Stimulated activated CD4-positive, alpha-beta T cell treated with anti-CD3 and anti-CD28 coated beads, Interleukin-1b, Interleukin-23, amount 100 ng/mL, for 4 hours (primary cell): ENCODE measurements around the gene SLC12A6.
A peak's percentile ranks its signal among the peaks of the same experiment; 100 is the strongest.

Experiments used
- DNase-seq, 2 donors: peaks; one replicate each; pipeline ENCODE4 v3.0.0-alpha.2; 2020; ENCODE audit warnings: low read depth in 2 of 2

SLC12A6 gene

DNA sequence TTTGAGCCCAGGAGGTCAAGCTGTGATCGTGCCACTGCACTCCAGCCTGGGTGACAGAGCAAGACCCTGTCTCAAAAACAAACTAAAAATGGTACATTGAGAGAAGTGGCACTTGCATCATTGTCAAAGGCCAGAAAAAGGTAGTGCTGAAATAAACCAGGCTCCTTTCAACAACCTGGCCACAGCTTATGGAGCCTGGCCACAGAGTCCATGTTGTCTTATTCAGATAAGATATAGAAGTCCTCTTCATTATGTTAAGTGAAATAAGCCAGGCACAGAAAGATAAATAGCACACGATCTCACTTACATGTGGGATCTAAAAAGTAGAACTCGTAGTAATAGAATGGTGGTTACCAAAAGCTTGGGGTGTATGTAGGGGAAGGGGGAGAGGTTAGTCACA lies 78.0 kb downstream of the SLC12A6 start:
- no peak for DNase-seq

DNA sequence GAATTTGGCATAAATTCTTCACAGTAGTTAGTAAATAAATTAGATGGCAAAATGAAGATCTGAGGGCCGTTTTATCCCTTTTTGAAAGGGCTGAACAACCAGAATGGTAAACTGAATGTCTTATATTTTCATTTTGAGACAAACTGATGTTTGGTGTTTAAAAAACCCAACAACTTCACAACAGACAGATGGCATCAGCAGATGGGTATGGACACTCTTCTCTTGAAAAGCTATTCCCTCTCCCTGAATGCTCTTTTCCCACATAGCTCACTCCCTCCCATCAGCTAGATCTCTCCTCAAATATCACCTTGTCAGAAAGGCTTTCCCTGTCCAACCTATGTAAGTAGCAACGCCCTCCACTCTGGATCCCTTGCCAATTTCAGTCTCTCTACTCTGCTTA lies 79.4 kb downstream of the SLC12A6 start:
- DNase-seq, result no peak

DNA sequence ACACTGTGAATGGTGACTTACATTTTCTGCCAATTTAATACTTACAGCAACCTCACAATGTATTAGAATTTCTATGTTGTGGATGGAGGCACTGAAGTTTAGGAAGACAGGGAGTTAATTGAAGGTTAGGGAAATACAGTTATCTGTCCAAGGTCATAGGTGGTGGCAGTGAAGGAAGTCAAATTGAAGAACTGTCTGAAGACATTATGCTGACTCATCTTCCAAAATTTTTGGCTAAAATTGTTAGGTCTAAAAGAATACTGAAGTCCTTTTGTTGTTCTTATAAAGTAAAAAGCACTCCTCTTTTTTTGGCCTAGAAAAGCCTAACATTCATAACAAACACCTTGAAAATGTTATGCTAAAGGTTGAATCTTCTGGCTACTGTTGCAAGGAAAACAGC lies 85.0 kb downstream of the SLC12A6 start:
- no peak for DNase-seq

DNA sequence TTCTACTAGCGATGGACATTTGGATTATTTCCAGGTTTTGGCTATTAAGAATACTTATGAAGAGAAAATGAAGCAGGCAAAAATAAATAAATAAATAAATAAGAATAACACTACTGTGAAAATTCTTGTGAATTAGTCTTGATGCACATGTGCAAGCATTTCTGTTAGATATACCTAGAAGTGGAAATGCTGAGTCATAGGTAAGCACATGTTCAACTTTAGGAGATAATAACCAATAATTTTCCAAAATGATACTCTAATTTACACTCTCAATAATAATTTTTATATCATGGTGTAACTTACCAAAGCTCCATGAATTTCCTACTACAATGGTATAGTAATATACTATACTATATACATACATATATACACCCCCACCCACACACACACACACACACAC lies 89.4 kb downstream of the SLC12A6 start:
- no peak for DNase-seq

DNA sequence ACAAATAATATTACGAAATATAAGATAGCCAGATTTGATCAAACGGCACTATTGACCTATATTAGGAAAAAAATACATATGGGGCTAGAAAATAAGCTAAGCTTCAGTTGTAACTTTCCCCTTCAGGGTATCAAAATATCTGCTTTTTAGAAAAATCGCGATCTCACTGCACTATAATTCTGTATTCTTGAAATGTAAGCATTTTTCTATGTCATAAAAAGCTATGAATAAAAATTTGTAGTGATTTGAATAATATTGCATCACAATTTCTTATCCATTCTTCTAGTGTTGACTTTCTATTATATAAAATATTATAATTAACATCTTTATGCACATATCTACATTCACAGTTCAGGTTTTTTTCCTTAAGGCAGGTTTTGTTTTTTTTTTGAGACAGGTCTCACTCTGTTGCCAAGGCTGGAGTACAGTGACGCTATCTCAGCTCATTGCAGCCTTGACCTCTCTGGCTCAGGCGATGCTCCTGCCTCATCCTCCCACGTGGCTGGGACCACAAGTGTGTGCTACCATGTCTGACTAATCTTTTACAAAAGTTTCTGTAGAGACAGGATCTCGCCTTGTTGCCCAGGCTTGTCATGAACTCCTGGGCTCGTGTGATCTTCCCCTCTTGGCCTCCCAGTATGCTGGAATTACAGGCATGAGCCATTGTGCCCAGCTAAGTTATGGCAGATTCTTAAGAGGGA lies 91.2 kb downstream of the SLC12A6 start:
- DNase-seq, result no peak

DNA sequence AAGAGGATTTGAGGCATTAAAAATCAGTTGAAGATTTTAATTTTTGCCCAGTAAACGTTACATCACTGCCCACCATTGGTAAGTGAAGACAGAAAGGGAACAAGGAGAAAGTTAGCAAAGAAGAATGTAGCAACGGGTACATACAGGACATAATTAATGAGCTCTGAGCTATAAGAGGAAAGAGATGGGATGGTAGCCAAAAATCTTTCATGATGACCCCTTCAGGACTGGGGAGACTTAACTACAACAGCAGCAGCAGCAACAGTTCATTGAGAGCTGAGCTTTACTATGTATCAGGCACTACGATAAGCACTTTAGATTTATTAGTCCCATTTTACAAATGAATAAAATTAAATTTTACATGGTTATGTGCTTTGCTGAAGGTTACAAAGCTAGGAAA lies 94.4 kb downstream of the SLC12A6 start:
- DNase-seq, result no peak

DNA sequence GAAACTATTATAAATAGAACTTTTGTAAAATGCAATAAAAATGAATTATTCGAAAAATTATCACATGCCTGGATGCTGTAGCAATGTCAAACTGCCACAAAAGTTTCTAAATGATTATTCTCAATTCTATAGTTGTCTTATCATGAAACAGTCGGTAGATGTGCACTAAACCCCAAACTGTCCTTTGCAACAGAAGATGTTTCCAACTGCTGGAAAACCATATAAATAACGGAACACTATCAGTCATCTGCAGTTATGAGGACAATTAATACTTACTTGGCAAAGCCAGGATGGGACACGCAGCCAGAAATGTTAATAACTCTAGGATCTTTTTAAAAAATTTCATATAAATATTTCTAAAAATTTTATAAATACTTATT lies 95.3 kb downstream of the SLC12A6 start:
- DNase-seq, result no peak

DNA sequence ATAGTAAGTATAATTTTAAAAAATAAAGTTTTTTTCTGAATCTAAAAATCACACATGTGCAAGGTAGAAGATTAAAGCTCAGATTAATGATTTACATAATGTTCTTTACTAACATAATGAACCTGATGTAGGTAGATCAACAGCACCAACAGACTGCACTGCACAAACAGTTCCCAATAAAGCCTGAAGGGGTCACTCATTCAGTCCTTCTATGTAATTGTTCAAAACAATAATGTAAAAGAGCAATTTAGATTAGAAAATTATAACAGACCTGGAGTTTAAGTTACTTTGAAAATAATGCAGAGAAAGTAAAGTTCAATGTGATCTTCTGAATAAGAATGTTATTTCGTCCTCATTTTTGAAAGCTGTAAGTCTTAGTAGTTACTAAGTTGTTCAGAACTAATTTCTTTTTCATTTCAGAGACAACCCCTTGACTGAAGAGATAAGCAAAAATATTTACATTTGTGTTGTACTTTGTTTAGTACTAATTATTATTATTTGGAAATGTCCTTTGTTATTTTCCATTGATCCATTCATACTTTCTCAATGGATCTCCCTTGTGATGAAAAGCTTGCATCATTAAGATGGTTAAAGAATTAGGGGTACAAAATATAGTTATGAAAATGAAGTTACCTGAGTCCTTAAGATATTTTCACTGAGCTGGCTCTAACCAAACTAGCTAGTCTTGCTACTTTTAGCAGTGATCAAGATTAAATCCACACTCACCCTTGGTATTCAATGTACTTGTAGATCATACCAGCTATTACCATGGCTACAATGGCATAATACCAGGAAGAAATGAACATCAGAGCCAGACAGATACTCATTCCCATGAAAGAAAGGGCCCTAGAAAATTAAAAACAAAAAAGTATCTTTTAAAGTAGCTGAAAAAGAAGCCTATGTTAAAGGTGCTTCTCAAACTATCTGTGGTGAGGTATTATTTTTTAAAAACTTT lies 95.9 kb downstream of the SLC12A6 start:
- DNase-seq, result peak in 1 of 2 donors; percentile 30

DNA sequence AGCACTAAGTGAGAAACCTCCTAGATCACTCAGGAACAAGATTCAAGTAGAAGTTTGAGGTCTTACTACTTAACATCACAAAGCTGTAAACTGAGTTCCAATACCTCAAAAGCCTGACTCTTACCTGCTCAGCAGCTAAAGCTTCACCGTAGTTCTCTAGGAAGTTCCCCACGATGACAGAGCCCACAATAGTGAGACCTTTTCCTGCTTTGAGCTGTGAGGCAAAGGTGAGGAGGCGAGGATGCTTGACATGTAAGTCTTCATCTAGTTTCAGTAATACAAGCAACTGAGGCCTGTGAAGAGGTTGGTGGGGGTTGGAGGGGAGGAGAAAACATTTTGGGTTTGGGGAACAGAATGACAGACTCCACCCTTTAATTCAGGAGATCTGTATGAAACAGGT lies 97.0 kb downstream of the SLC12A6 start:
- no peak for DNase-seq

DNA sequence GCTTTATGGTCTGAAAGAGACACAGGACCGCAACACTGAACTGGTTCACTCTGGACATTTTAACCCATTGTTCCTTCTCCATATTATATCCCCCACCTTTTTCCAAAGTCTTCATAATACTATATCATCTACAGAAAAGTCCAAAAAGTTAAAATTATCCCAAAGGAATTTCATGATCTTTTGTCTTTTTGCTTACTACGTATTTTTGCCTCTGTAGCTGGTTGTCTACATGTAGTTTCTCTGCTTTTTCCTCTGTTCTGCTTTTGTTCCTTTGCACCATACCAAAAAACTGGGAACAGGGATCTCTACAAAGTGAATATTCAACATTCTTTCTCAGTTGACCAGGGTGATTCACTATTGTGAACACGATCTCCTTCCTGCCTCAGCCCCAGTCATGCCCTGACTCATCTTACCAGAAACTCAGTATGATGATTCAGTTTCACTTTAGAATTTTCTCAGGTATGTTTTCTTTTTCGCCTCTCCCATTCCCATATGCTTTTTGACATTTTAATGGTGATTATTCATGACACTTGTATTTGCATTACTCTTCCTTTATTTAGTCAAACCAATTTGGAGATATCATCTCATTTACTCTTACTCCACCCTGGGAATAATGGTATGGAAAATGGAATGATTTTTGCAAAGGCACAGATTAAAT lies 98.3 kb downstream of the SLC12A6 start:
- no peak for DNase-seq

DNA sequence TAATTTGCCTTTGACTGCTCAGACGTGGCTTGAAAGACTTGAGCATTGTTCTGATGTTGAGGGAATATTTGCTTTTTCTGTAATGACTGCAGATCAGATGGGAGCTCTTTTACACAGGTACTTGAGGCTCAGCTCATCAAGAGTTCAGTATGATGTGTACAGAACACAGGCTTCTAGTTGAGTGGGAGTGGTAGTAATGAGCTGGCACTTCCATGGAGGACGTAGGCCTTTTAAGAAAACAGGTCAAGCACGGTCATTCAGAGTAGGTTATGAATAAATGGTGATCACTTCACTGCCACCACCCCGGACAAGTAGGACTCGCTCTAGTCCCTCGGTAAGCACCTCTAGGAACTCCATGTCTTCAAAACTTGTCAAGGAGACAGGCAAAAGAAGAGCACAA lies 104.0 kb downstream of the SLC12A6 start:
- DNase-seq, result no peak

DNA sequence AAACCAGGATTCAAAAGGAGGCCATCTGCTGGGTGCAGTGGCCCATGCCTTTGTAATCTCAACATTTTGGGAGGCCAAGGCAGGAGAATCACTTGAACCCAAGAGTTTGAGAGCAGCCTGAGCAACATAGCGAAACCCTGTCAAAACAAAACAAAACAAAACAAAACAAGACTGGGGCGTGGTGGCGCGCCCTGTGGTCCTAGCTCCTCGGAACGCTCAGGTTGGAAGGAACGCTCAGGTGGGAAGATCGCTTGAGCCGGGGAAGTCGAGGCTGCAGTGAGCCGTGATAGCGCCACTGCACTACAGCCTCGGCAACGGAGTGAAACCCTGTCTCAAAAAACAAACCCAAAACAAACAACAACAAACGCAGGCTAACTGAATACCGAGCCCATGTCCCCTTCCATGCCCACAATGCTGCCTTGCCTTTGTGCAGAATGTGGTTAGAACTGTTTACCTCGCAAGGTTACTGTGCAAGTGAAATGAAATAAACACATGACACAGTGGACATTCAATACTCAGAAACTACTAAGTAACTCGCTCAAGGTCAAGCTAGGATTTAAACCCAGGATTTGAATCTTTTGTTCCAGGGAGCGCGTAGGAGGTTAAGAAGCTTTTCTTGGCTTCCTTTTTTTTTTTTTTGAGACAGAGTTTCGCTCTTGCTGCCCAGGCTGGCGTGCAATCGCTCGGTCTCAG lies 113.5 kb downstream of the SLC12A6 start:
- DNase-seq, result no peak

DNA sequence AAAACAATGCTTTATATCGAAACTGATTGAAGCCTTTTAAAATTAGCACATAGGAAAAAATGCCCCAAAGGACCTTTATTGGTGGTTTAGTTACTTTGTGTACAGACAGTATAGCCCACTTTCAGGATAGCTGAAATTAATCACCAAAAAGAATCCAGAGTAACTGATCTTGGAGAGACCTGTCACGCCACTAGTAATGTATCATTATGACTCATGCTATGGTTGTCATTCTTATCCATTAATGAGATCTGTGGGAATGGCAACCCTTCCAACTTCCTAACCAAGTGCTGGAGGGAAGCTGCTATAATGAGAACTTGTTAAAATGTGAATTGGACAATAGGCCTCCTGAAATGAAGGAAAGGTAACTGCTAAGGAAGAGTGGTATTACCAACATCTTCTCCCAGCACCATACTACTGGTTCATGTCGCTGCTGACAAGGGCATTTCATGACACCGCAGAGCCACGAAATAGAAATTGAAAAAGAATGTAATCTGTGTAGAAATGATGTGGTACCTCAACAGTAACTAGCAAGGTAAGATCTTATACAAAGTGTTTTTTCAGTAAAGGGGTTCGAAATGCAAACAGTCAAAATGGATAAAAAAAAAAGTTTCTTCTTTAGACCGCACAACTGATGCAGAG lies 119.9 kb downstream of the SLC12A6 start:
- DNase-seq, result no peak

DNA sequence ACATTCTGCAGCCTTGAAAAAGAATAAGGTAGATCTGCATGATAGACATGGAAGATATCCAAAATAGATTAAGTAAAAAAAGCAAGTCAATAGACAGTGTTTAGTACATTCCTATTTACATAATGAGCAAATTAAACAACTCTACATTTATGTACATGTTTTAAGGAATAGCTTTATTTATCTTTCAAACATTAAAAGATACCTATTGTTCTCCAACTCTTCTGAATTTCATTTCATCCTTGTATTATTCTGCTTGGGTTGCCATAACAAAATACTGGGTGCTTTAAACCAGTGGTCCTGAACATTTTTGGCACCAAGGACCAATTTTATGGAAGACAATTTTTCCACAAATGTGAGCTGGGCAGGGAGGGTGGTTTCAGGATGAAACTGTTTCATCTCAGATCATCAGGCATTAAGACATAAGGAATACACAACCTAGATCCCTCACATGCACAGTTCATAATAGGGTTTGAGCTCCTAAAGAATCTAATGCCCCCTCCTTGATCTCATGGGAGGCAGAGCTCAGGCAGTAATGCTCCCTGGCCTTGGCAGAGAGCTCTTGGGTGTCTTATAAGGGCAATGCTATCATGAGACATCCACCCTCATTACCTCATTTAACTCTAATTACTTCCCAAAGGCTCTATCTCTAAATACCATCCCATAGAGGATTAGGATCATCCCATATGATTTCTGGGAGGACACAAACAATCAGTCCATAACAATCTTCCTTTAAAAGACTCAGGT lies 120.9 kb downstream of the SLC12A6 start:
- DNase-seq, result no peak

DNA sequence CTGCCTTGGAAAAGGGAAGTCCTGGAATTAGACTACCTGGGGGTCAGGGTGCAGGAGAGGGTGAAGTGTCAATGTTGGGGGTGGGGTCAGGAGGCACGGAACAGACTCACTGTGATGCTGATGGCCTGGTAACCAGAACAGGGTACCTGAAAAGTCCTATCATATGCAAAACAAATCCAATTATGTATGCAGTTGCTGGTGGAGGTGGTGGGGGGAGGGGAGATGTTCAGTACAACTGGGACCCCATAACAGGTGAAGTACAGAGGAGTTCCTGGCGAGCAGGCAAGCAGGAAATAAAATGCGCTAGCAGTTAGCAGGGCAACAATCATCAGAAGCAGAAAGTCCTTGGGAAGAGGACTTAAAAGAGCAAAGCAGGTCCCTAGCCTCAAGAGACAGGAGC lies 123.4 kb downstream of the SLC12A6 start:
- no peak for DNase-seq

DNA sequence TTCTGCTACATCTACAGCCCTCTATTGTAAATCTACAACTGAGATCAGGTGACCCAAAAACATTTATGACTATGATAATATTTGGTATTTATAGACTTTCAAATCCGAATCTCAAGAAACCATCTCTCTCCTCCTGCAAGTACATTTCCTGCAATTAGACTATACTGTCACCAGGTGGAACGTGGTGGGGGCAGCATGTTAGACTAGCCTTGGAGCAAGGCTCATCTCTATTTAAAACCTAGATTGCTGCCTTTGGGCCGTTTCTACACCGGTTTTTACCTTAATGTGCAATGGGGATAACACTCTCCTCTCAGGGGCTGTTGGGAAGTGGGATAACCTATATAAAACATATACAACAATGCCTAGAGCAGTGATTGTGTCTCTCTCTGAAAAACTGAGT lies 123.9 kb downstream of the SLC12A6 start:
- no peak for DNase-seq

DNA sequence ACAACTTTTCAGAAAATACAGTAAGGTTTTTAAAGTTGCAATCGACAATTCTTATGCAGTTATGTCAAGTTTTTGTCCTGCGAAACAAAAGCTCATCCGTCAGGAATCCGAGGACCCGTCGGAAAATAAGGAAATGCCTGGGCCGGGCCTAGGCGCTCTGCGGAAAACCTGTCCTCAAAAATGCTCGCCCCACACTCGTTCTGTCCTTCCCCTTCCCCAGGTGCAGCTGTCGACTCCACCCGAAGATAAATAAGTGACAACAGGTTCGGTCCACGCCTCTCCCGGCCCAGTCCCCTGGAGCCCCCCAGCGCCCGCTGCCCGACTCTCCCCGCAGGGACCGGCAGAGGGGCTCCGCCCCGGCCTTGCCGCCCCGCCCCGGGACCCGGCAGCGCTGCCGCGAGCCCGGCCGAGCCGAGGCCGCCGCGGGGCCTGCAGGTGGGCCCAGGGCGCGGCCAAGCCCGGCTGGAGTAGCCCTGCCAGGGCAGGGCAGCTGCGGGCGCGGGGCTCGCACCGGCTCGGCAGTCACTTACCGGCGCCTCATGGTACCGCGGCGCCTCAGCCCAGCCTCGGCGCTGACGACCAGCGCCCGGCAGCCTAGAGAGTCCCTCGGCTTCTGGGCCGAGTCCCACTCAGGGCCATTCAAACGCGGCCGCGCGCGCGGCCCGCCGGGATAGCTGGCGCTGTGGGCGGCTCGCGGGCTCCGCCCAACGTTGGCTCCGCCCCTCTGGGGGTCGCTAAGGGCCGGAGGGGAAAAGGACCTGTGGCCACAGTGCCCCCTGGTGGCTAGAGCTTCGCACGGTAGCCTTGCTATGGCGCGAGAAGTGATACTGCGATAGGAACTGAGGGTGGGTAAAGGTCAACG lies 127.9 kb downstream of the SLC12A6 start, which contains the start of gene KATNBL1:
Gene KATNBL1, minus strand, starts transcription at position 676 of the 862 bp plus-strand sequence. CDS start 46,420 bp downstream, outside the sequence.
- DNase-seq, result peak; percentile 97 to 99

DNA sequence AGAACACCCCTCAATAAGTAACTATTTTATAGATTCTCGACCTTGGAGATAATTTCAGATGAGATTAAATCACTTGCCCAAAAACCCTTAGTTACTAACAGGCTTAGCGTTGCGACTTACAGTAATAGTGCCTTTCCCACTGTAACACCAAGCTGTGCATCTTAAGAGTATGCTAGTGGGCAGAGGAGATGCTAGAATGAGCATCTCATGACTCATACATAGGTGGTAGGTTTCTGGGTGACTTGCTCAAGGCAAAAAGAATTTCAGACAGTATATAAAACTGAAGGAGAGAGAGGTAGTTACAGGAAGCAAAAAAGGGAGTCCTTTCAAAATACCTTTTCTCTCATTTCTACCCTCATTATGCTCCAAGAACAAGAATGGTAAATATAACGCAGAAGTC lies 131.6 kb downstream of the SLC12A6 start:
- no peak for DNase-seq

DNA sequence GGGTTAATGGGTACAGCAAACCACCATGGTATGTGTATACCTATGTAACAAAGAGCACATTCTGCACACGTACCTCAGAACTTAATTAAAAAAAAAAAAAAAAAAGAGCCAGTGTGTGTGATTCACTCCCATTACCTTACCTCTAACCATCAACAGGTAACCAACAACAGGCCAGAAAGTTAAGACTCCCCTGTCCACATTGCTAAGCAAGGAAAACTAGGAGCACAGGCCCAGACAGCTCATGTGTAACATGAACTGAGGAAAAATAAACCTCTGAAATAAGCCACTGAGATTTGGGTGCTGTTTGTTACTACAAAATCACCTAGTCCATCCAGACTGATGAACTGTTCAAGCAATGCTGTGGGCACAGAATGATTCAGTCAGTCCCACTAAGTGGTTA lies 133.6 kb downstream of the SLC12A6 start:
- DNase-seq, result no peak

DNA sequence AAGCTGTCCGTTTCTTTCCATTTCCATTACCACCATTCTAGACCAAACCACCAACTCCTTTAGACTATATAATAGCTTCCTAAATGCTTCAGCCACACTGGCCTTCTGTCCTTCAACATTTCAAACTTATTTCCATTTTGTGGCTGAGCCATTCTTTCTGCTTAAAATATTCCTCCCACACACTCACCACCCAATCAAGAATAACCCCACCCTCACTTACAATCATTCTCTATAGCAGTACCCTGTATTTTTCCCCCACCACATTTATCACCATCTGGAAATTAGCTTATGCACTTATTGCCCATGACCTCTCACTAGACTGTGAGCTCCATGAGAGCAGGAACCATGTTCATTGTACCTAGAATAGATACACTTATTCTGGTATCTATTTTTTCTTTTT lies 134.3 kb downstream of the SLC12A6 start:
- no peak for DNase-seq
